ENCODE data around the gene CPD.
"Not testable (repeated sequence)": the region's sequence is repeated elsewhere in the genome, so short reads cannot be mapped to it uniquely, and the experiment has no call there.

DNA sequence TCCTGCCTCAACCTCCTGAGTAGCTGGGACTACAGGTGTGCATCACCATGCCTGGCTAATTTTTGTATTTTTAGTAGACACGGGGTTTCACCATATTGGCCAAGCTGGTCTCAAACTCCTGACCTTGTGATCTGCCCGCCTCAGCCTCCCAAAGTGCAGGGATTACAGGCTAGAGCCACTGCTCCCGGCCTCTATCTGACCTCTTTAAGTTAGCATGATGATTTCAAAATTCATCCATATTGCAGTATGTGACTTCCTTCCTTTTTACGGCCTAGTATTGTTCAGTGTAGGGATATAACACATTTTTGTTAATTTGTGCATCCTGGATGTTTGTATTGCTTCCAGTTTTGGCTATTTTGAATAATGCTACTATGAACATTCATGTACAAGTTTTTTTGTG lies 27.5 kb upstream of the CPD start:
- TF ChIP-seq RXRA (IDR thresholded peaks at IDR 0.05); YY1 (IDR thresholded peaks at IDR 0.05); EGR1 (IDR thresholded peaks at IDR 0.05; ENCODE audit: low read depth in 2 of 2); GABPA (IDR thresholded peaks at IDR 0.05 in 1 of 2, conservative IDR thresholded peaks at IDR 0.05 in 1 of 2); RAD21 (IDR thresholded peaks at IDR 0.05); HNF4G (IDR thresholded peaks at IDR 0.05); TAF1 (conservative IDR thresholded peaks at IDR 0.05); ZBTB33 (IDR thresholded peaks at IDR 0.05); NR2F2 (IDR thresholded peaks at IDR 0.05); MAX (IDR thresholded peaks at IDR 0.05); REST (IDR thresholded peaks at IDR 0.05); JUND (IDR thresholded peaks at IDR 0.05): not testable (repeated sequence)
- TF ChIP-seq, protein P1, sequence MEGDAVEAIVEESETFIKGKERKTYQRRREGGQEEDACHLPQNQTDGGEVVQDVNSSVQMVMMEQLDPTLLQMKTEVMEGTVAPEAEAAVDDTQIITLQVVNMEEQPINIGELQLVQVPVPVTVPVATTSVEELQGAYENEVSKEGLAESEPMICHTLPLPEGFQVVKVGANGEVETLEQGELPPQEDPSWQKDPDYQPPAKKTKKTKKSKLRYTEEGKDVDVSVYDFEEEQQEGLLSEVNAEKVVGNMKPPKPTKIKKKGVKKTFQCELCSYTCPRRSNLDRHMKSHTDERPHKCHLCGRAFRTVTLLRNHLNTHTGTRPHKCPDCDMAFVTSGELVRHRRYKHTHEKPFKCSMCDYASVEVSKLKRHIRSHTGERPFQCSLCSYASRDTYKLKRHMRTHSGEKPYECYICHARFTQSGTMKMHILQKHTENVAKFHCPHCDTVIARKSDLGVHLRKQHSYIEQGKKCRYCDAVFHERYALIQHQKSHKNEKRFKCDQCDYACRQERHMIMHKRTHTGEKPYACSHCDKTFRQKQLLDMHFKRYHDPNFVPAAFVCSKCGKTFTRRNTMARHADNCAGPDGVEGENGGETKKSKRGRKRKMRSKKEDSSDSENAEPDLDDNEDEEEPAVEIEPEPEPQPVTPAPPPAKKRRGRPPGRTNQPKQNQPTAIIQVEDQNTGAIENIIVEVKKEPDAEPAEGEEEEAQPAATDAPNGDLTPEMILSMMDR (IDR thresholded peaks at IDR 0.05; ENCODE audit: low read depth, low read length, missing input control): not testable (repeated sequence)
- TF ChIP-seq, protein P2, sequence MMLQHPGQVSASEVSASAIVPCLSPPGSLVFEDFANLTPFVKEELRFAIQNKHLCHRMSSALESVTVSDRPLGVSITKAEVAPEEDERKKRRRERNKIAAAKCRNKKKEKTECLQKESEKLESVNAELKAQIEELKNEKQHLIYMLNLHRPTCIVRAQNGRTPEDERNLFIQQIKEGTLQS (IDR thresholded peaks at IDR 0.05): not testable (repeated sequence)
